ENCODE results near the gene INCA1.

DNA sequence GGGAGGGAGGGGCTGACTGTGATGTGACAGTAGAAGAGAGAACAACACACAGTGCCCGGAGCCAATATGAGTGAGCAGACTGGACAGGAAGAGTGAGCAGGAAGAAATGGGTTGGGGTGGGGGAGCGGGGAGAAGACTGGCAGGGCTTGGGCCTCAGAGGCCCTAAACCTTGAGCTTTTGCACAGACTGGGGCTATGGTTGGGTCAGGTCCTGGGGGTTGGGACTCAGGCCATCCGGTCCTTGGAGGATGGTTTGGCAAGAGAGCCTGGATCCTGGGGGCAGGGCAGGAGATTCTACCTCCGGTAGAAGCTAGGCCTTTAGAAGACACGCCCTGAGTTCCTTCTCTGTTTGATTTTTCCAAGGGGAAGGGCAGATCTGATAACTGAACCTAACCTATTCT lies 10.9 kb downstream of the INCA1 start:
- no peak for TF ChIP-seq CTCF (conservative IDR thresholded peaks at IDR 0.05; ENCODE audit: low read length)
- no peak for TF ChIP-seq EZH2phosphoT487 (IDR thresholded peaks at IDR 0.05; ENCODE audit: borderline replicate concordance, low read depth, low read length)

Measured in OCI-LY7 (cell line).